GM12892 (cell line): Measurements from ENCODE around the gene FRMPD4.
"Not testable (repeated sequence)": the region's sequence is repeated elsewhere in the genome, so short reads cannot be mapped to it uniquely, and the experiment has no call there.

Experiments used
- DNase-seq: peaks from one replicate; pipeline ENCODE4 v3.0.0; 2011; ENCODE audit not compliant: insufficient read length
- FAIRE-seq: peaks from 2 replicates; lab custom pipeline; 2011; peaks lifted over from hg19 to GRCh38; lab: Jason Lieb, UNC
- POLR2A ChIP-seq: IDR thresholded peaks from 2 replicates; pipeline ENCODE4 v1.6.1; 2011; ENCODE audit warnings: low read depth, low read length, control low read depth
- POLR2AphosphoS5 ChIP-seq: IDR thresholded peaks from 2 replicates; pipeline ENCODE4 v1.6.1; 2011; ENCODE audit warnings: low read depth, low read length, control low read depth
- TAF1 ChIP-seq: IDR thresholded peaks from 2 replicates; pipeline ENCODE4 v1.6.1; 2011; ENCODE audit warnings: low read depth, mild to moderate bottlenecking, control low read depth, low read length, borderline replicate concordance

The FRMPD4 gene

DNA sequence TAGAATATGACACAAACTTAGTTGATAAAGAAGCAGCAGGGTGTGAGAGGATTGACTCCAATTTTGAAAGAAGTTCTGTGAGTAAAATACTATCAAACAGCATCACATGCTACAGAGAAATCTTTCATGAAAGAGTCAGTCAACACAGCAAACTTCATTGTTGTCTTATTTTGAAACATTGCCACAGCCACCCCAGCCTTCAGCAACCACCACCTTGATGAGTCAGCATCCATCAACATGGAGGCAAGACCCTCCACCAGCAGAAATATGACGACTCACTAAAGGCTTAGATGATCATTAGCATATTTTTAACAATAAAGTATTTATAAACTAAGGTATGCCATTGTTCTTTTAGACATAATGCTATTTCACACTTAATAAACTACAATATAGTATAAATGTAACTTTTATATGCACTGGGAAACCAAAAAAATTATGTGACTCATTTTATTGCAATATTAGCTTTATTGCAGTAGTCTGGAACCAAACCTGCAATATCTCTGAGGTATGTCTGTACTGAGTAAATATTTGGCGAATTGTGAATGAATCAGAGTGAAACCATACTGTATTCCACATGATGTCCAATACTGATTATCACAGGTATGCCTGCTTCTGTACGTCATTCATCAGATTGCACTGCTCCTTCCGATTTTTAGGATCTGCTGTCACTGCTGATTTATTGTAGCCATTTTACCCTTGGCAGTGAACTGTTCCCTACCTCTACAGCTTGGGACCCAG, 11.6 kb downstream of the FRMPD4 start:
- FAIRE-seq (no peak), DNase-seq (no peak)
- TF ChIP-seq POLR2A (no peak), POLR2AphosphoS5 (no peak), TAF1 (no peak)

DNA sequence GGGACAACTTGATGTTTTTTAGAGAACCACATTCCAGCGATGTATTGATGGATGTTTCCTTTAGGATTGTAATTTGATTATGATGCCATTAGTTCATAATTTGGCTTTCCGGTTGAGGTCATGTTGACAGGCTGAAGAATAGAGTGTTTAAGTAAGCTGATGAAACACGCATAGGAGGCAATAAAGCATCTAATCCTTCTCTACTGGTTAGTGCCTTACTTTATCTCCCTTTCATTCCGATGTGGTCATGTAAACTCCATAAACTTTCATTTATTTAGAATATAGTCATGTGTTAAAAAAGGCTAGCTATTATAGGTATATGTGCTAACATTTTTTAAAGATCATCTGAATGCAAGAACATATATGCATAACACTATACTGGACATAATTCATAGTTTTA, 15.0 kb downstream of the FRMPD4 start:
- TF ChIP-seq TAF1 = no peak
- no peak for TF ChIP-seq POLR2AphosphoS5
- no peak for TF ChIP-seq POLR2A
- FAIRE-seq = peak; percentile 62
- no peak for DNase-seq

DNA sequence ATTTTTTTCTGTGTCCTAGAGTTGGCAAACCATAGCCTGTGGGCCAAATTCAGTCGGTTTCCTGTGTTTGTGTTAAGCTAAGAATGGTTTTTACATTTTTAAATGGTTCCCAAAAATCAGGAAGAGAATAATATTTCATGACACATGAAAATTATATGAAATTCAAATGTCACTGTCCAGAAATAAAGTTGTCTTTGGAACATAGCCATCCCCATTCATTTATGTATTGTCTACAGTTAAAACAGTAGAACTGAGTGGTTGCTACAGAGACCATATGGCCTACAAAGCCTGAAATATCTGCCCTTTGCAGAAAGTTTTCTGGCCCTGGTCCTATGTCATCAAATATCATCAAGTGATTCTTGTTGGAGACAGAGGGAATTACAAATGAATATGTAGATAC, 15.5 kb downstream of the FRMPD4 start:
- no peak for DNase-seq
- no peak for FAIRE-seq
- TF ChIP-seq POLR2AphosphoS5 = no peak
- no peak for TF ChIP-seq POLR2A

DNA sequence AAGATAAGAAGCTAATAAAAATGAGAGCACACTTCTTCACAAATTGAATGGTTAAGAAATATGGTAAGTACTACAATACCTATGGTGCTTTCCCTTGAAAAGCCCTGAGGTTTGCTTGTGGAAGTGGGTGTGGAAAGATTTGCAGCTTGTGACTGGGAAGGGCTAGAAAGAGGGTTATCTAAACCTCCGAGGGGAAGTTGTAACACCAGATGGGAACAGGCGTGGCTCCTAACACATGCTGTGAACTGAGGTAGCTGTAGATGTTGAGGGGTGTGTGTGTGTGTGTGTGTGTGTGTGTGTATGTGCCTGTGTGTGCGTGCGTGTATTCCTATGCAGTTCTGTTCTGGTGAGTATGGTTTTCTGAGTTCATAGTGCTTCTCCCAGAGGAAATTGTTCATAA, 21.5 kb downstream of the FRMPD4 start:
- DNase-seq = no peak
- FAIRE-seq = no peak
- no peak for TF ChIP-seq POLR2AphosphoS5
- TF ChIP-seq POLR2A = no peak
- no peak for TF ChIP-seq TAF1

DNA sequence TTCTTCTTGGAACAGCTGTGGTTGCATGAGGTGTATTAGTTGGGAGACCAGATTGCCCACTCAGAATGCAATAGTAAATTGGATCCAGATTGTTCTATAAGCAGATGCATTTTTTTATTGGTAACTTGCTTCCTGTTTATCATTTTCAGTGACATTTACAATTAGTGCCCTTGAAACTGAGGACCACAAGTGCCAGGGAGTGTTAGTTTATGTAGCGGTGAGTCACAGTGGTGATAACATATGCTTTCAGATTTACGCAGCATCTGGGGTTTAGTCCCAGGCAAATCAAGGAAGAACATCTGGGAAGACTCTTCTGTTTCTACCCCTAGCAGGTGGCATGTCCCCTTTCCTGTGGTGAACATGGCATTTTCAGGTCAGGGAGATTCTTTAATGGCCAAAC, 24.1 kb downstream of the FRMPD4 start:
- FAIRE-seq = no peak
- DNase-seq = no peak
- TF ChIP-seq POLR2AphosphoS5 (no peak), POLR2A (no peak), TAF1 (no peak)

DNA sequence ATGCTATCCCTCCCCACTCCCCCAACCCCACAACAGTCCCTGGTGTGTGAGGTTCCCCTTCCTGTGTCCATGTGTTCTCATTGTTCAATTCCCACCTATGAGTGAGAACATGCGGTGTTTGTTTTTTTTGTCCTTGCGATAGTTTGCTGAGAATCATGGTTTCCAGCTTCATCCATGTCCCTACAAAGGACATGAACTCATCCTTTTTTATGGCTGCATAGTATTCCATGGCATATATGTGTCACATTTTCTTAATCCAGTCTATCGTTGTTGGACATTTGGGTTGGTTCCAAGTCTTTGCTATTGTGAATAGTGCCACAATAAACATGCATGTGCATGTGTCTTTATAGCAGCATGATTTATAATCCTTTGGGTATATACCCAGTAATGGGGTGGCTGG, 25.9 kb downstream of the FRMPD4 start:
- not testable (repeated sequence) for DNase-seq, FAIRE-seq

DNA sequence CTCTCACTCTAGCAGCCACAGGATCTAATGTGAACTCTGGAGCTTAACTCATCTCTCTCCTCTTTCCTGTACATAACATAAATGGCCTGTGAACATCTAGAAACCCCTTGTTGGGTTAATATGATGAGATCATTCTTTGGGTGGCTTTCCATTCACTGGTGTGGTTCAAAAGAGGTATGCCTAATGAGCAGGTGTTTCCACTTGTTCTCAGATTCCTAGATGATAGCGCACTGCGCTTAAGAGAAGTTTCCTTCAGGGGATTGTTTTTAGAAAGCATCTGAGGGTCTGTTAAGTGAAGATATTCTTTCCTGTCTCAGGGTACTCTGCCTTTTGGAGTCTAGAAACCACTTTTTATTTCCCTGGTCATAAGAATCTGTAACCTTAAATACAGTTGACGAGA, 32.5 kb downstream of the FRMPD4 start:
- DNase-seq = no peak
- TF ChIP-seq POLR2AphosphoS5 (no peak), TAF1 (no peak), POLR2A (no peak)
- FAIRE-seq = no peak

DNA sequence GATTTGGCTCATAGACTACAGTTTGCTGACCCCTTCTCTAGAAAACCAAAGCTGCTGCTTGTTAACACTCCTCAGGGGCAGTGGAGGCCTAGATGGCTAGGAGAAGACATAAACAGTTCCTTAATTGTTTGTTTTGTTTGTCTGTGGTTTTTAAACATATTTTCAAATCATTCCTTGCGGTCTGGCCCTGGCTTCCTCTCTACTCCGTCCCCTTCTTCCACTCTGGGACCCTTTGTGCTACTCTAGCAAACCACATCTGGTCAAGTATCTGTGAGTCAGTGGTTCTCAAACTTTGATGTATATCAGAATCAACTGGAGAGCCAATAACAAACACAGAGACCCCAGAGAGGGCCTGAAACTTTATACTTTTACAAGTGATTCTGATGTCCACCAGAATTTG, 36.1 kb downstream of the FRMPD4 start:
- FAIRE-seq (no peak), DNase-seq (no peak)
- TF ChIP-seq POLR2AphosphoS5 = no peak
- no peak for TF ChIP-seq TAF1
- TF ChIP-seq POLR2A = no peak

DNA sequence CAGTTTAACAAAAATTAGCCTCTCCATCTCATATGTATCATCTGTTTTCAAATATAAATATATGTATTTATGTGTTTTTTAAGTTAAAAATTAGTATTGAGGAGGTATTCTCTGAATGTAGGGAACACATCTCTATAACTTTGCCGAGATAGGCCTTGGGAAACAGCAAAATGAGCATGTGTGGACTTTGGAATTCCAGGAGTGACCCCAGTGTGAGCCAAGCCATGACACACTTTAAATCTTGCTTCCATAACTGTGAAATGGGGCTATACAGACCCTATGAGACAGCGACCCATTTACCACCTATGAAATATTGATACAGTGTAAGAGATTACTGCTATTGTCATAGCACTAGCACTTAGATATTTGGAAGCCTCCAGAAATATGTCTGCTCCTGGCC, 58.8 kb downstream of the FRMPD4 start:
- FAIRE-seq (no peak), DNase-seq (no peak)
- TF ChIP-seq POLR2AphosphoS5 = no peak
- no peak for TF ChIP-seq TAF1
- no peak for TF ChIP-seq POLR2A

DNA sequence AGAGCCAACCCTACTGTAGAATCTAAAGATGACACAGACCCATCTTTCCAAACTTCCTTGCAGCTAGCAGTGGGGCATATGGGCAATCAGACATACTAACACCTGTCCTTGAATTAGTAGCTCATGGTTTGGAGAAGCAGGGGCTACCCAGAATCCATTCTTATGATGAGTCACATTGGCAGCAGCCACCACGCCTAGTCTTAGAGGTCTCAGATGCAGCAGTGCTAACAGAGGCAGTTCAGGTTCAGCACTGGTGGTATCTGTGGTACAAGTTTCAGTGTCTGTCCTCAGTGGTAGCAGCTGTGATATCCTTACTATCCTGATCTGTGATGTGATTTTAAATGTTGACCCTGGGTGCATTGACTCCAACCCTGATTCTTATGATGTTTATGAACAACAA, 68.1 kb downstream of the FRMPD4 start:
- FAIRE-seq (no peak), DNase-seq (no peak)
- TF ChIP-seq TAF1 = no peak
- no peak for TF ChIP-seq POLR2AphosphoS5
- TF ChIP-seq POLR2A = no peak

DNA sequence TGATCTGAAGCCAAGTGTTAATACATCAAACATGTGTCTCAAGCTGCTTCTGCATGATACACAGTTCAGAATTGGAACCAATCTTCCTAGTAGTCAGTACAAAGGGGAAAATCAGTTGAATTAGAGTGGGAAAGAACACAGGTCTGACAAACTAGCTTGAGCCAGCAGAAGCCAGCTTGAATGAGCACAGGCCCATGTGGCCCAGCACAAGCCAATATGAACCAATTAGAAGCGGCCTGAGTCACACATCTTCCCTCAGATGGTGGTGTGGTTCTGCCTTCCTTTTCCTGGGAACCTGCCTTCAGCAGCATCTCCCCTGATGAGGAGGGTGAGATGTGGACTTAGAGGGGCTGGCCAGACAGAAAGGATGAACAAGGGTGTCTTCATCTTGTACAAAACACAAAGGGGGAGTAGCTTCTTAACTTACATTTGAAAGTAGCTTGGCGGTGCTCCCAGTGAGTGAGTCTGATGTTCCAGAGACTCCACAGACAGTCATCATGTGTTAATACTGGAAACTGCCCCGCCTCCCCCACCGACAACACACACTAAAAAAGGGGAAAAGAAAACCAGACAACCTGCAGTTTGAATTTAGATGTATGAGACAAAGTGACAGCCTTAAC, 72.0 kb downstream of the FRMPD4 start:
- TF ChIP-seq POLR2A = no peak
- TF ChIP-seq TAF1 = no peak
- DNase-seq = no peak
- no peak for FAIRE-seq

DNA sequence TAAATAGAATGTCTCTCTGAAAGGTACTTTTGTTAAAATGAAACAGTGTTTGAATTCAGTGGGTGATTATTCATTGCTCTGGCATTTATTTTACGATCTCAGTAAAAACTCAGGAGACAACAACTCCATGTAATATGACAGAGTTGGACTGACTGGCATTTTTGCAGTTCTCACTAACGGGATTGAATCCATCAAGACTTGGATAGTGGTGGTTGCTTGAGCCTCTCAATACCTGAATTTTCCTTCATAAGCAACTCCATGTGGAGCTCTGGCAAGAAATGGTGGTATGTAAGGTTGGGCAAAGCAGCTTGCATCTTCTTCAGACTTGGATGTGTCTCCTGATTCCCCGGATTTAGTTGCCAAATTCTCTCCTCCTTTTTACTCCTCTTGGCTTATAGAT, 72.7 kb downstream of the FRMPD4 start:
- DNase-seq (no peak), FAIRE-seq (no peak)
- TF ChIP-seq TAF1 (no peak), POLR2AphosphoS5 (no peak), POLR2A (no peak)
